Measurements from ENCODE around the gene OR52N4. TPM values are rescaled to one million over a fixed set of nuclear protein-coding genes. Genes with fewer than 3 reads are reported as not detected.

OR52N4 gene
- total RNA-seq, 2 donors from 2014 or later: not detected

DNA sequence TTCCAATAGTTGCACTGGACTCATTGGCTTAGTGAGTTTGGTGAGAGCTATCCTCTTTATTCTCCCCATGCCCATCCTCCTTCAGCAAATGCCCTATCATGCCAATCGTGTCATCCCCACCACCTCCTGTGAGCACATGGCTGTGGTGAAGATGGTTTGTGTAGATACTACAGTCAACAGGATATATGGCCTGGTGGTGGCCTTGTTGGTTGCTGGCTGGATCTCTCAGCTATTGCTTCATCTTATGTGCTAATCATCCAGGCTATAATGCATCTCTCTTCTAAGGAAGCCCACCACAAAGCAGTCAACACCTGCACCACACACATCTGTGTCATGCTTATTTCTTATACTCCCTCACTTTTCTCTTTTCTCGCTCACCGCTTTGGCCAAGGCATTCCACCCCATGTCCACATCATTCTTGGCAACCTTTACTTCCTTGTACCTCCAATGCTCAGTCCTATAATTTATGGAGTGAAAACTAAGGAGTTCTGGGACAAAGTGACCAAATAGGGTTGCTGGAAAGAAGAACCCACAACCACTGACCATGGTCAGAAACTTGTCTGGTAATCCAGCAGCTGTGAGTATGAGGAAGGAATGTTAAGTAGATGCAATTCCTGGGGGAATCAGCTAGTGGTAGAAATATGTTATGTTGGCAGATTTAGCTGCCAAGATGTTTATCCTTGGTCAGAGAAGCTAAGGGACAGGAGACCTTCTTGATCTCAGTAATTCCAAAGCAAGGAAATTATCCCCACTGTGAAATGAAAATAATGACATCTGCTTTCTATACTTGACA is 34.1 kb upstream of the OR52N4 start:
- WGBS: 95% methylated on average over 3 of the region's 3 CpGs
- intact Hi-C loops (cut with DNase I): no loop called here
- Histone ChIP-seq H3K27me3 (replicated peaks; ENCODE audit: insufficient read depth) (no peaks in the 10 kb centered on the region), H3K27ac (no peak overlapping the region), H3K4me1 (replicated peaks) (no peaks in the 10 kb centered on the region), H3K36me3 (no peaks in the 10 kb centered on the region), H3K9me3 (no peaks in the 10 kb centered on the region), H3K4me3 (no peak overlapping the region)
- TF ChIP-seq POLR2AphosphoS5 (IDR thresholded peaks at IDR 0.05) (no peak), POLR2A (IDR thresholded peaks at IDR 0.05) (no peak)
- TF ChIP-seq, protein P1, sequence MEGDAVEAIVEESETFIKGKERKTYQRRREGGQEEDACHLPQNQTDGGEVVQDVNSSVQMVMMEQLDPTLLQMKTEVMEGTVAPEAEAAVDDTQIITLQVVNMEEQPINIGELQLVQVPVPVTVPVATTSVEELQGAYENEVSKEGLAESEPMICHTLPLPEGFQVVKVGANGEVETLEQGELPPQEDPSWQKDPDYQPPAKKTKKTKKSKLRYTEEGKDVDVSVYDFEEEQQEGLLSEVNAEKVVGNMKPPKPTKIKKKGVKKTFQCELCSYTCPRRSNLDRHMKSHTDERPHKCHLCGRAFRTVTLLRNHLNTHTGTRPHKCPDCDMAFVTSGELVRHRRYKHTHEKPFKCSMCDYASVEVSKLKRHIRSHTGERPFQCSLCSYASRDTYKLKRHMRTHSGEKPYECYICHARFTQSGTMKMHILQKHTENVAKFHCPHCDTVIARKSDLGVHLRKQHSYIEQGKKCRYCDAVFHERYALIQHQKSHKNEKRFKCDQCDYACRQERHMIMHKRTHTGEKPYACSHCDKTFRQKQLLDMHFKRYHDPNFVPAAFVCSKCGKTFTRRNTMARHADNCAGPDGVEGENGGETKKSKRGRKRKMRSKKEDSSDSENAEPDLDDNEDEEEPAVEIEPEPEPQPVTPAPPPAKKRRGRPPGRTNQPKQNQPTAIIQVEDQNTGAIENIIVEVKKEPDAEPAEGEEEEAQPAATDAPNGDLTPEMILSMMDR (IDR thresholded peaks at IDR 0.05): no peak
- no peak for DNase-seq (ENCODE audit: low spot score)

DNA sequence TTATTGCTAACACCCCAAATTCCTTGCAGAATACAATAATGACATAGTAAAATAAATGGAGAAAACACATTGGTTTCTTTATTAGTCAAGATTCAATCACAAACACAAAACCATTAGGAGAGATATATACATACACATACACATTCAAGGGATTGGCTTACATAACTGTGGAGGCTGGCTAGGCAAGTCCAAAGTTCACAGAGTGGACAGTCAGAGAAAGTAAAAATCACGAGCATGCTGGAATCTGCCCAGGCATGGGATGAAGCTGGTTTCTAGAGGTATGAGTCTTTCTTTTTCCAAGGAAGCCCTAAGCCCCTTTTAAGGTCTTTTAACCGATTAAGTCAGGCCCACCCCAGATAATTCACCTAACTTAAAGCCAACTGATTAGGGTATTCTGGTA is 31.4 kb upstream of the OR52N4 start:
- intact Hi-C loops (cut with DNase I): no loop called here
- Histone ChIP-seq H3K9me3 (no peaks in the 10 kb centered on the region), H3K4me1 (replicated peaks) (no peaks in the 10 kb centered on the region), H3K27me3 (replicated peaks; ENCODE audit: insufficient read depth) (no peaks in the 10 kb centered on the region), H3K4me3 (no peak overlapping the region), H3K36me3 (no peaks in the 10 kb centered on the region), H3K27ac (no peak overlapping the region)
- 62% methylated on average over 2 of the region's 2 CpGs for WGBS
- TF ChIP-seq, protein P1 (IDR thresholded peaks at IDR 0.05): no peak
- TF ChIP-seq POLR2A (IDR thresholded peaks at IDR 0.05) (no peak), POLR2AphosphoS5 (IDR thresholded peaks at IDR 0.05) (no peak)
- DNase-seq (ENCODE audit: low spot score): no peak

DNA sequence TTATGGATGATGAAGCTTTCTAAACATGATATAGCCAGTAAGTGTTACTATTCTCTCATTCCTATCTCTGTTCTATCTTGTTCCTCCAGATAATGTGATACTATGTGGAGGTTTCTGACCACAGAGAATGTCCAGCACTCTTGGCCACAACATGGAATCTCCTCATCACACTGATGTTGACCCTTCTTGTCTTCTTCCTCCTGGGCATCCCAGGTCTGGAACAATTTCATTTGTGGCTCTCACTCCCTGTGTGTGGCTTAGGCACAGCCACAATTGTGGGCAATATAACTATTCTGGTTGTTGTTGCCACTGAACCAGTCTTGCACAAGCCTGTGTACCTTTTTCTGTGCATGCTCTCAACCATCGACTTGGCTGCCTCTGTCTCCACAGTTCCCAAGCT is 27.7 kb upstream of the OR52N4 start:
- DNase-seq (ENCODE audit: low spot score): no peak
- Histone ChIP-seq H3K9me3 (no peaks in the 10 kb centered on the region), H3K4me3 (no peak overlapping the region), H3K4me1 (replicated peaks) (no peaks in the 10 kb centered on the region), H3K36me3 (no peaks in the 10 kb centered on the region), H3K27me3 (replicated peaks; ENCODE audit: insufficient read depth) (no peaks in the 10 kb centered on the region), H3K27ac (no peak overlapping the region)
- intact Hi-C loops (cut with DNase I): no loop called here
- TF ChIP-seq POLR2AphosphoS5 (IDR thresholded peaks at IDR 0.05): no peak
- TF ChIP-seq, protein P1 (IDR thresholded peaks at IDR 0.05): no peak
- TF ChIP-seq POLR2A (IDR thresholded peaks at IDR 0.05): no peak
- 89% methylated on average over 1 of the region's 1 CpG for WGBS

DNA sequence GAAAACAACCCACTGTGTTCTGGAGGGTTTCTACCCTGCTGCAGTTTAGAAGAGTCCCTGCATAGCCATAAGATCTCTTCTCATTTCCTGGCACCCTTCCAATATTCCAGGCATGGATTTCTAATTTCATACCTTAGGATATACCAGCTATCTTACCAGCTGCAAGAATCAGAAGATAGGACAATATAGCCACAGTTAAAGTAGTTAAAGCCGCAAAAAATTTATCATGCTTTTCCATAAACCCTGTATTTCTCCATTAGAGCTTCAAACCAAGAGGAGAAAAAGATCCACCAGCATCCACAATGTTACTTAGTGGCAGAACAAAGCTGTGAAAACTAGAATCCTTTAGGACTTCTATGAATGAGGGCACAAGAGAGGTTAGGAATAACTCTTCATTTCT is 26.4 kb upstream of the OR52N4 start:
- H3K27me3 ChIP-seq (replicated peaks; ENCODE audit: insufficient read depth): no peaks in the 10 kb centered on the region
- no peak for DNase-seq (ENCODE audit: low spot score)
- no peaks in the 10 kb centered on the region for H3K9me3 ChIP-seq
- no peak overlapping the region for H3K27ac ChIP-seq
- H3K4me1 ChIP-seq (replicated peaks): no peaks in the 10 kb centered on the region
- intact Hi-C loops (cut with DNase I): no loop called here
- WGBS: 100% methylated on average over 1 of the region's 1 CpG
- H3K36me3 ChIP-seq: no peaks in the 10 kb centered on the region
- H3K4me3 ChIP-seq: no peak overlapping the region
- TF ChIP-seq, protein P1 (IDR thresholded peaks at IDR 0.05): no peak
- TF ChIP-seq POLR2AphosphoS5 (IDR thresholded peaks at IDR 0.05): no peak
- no peak for TF ChIP-seq POLR2A (IDR thresholded peaks at IDR 0.05)

DNA sequence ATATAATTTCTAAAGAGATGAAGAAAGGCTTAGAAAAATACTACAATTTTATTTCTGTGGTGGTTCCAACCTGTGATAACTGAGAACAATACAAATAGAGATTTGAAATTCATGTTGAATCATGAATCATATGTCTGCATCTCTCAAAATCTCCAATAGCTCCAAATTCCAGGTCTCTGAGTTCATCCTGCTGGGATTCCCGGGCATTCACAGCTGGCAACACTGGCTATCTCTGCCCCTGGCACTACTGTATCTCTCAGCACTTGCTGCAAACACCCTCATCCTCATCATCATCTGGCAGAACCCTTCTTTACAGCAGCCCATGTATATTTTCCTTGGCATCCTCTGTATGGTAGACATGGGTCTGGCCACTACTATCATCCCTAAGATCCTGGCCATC is 17.6 kb upstream of the OR52N4 start, which contains the start of gene OR56B1:
TSS of gene OR56B1 (plus strand) at position 53 of the 400 bp plus-strand sequence. CDS start at position 122, 69 bp downstream.
- no peaks in the 10 kb centered on the region for H3K9me3 ChIP-seq
- TF ChIP-seq, protein P1 (IDR thresholded peaks at IDR 0.05): no peak
- TF ChIP-seq POLR2AphosphoS5 (IDR thresholded peaks at IDR 0.05) (no peak), POLR2A (IDR thresholded peaks at IDR 0.05) (no peak)
- H3K4me1 ChIP-seq (replicated peaks): no peaks in the 10 kb centered on the region
- intact Hi-C loops (cut with DNase I): no loop called here
- H3K27ac ChIP-seq: no peak within 1 kb of the TSS
- WGBS: 88% methylated on average over 1 of the region's 1 CpG
- no peak for DNase-seq (ENCODE audit: low spot score)
- H3K4me3 ChIP-seq: no peak within 1 kb of the TSS
- no peaks in the 10 kb centered on the region for H3K27me3 ChIP-seq (replicated peaks; ENCODE audit: insufficient read depth)
- H3K36me3 ChIP-seq: no peaks in the 10 kb centered on the region
